ENCODE results near the gene BEND7. TPM values are rescaled to one million over a fixed set of nuclear protein-coding genes. Genes with fewer than 3 reads are reported as not detected.

The BEND7 gene
- total and polyA plus RNA-seq, 2 of the 4 experiments (the other 2 are of a cell fraction), result 2.3 to 3.5 TPM

- peak; percentile 8 for DNase-seq
- in situ Hi-C loops (cut with MboI; ENCODE audit: low sequenced_read_pairs), result no loop called here
- H3K27ac ChIP-seq (ENCODE audit: insufficient read depth, low read length), result no peak overlapping the region
Measured at GRCh38 chr10:13559124-13559700, 30.4 kb upstream of the BEND7 start.

More at GRCh38 chr10:13559124-13559700, 30.4 kb upstream of the BEND7 start:
- no peak overlapping the region for H3K14ac ChIP-seq (replicated peaks; ENCODE audit: low read depth, low read length)
- no peak overlapping the region for H2BK20ac ChIP-seq (ENCODE audit: low read depth, low read length)
- H3K79me1 ChIP-seq (ENCODE audit: low read depth in 1 of 2, low read length in 2 of 2), result no peaks in the 10 kb centered on the region
- no peaks in the 10 kb centered on the region for H4K20me1 ChIP-seq (ENCODE audit: insufficient read depth, low read length)
- H3K4me3 ChIP-seq (ENCODE audit: insufficient read depth, low read depth, low read length), result no peak overlapping the region
- CTCF ChIA-PET, result no interaction called here
- no peak overlapping the region for H2BK120ac ChIP-seq (ENCODE audit: low read depth, low read length)
- H3K18ac ChIP-seq (ENCODE audit: low read depth, low read length), result no peak overlapping the region
- peaks cover 3% of the 10 kb centered on the region; the same call in 1 of the 2 replicates for H3K9me3 ChIP-seq (ENCODE audit: control insufficient read depth, insufficient read depth, low read length)
- no peak overlapping the region for H2AK9ac ChIP-seq (replicated peaks; ENCODE audit: low read depth, low read length, poor library complexity)
- intact Hi-C loops (cut with micrococcal nuclease) (no loop called here), dilution Hi-C loops (cut with HindIII; ENCODE audit: low sequenced_read_pairs, unreplicated experiment) (no loop called here)
- H3K56ac ChIP-seq (ENCODE audit: extremely low read depth, insufficient read depth, low read length), result no peak overlapping the region
- H2BK15ac ChIP-seq (ENCODE audit: low read depth, low read length), result no peak overlapping the region
- no TSS peak for BruUV-seq (replicated peaks)
- H2AK5ac ChIP-seq (ENCODE audit: low read depth, low read length), result no peak overlapping the region
- H2BK5ac ChIP-seq (ENCODE audit: low read depth, low read length, poor library complexity, severe bottlenecking), result no peak overlapping the region
- no peak overlapping the region for H2AFZ ChIP-seq (replicated peaks; ENCODE audit: low read length, poor library complexity)
- no peaks in the 10 kb centered on the region for H3K36me3 ChIP-seq (ENCODE audit: control insufficient read depth, insufficient read depth, low read length)
- ATAC-seq (ENCODE audit: low read depth), result no peak
- no peak overlapping the region for H4K5ac ChIP-seq (ENCODE audit: low read depth, low read length)
- no peak overlapping the region for H3K4me2 ChIP-seq (ENCODE audit: low read depth, low read length)
- H3K23ac ChIP-seq (ENCODE audit: low read depth, low read length), result no peak overlapping the region
- no peaks in the 10 kb centered on the region for H3K9me1 ChIP-seq (ENCODE audit: insufficient read depth, low read length)
- no peak overlapping the region for H3K9ac ChIP-seq (ENCODE audit: low read depth, low read length)
- POLR2A ChIA-PET (ENCODE audit: unreplicated experiment), result no interaction called here
- TF ChIP-seq FOS (IDR thresholded peaks at IDR 0.05; ENCODE audit: low read depth, low read length) (no peak), MAZ (IDR thresholded peaks at IDR 0.05; ENCODE audit: borderline replicate concordance, low read depth, low read length) (no peak), POLR2A (IDR thresholded peaks at IDR 0.05; ENCODE audit: low read depth, low read length) (no peak), RAD21 (IDR thresholded peaks at IDR 0.05; ENCODE audit: low read length) (no peak), SMC3 (IDR thresholded peaks at IDR 0.05; ENCODE audit: low read depth, low read length) (no peak), USF2 (IDR thresholded peaks at IDR 0.05; ENCODE audit: low read depth, low read length) (no peak), ELK1 (IDR thresholded peaks at IDR 0.05; ENCODE audit: borderline replicate concordance, low read depth, low read length) (no peak), RFX5 (IDR thresholded peaks at IDR 0.05; ENCODE audit: low read depth, low read length) (no peak)
- H3K4ac ChIP-seq (ENCODE audit: low read depth, low read length), result no peak overlapping the region
- no peak overlapping the region for H4K8ac ChIP-seq (ENCODE audit: low read depth in 2 of 2, low read length in 2 of 2)
- WGBS, 2 experiments (ENCODE audit: extremely low coverage in 2 of 2, insufficient read length in 1 of 2), result no CpG with 5 or more reads among the region's 2 CpGs
- H4K91ac ChIP-seq (ENCODE audit: insufficient read depth, low read depth, low read length), result no peak overlapping the region
- H3K4me1 ChIP-seq (ENCODE audit: control insufficient read depth, insufficient read depth, low read length), result no peaks in the 10 kb centered on the region
- peaks cover 10% of the 10 kb centered on the region for H3K27me3 ChIP-seq (ENCODE audit: control insufficient read depth, insufficient read depth, low read length)

Data from IMR-90 (cell line).